Renal cortex interstitium (tissue), 11 donors: ENCODE data around the gene CDC14A. TPM values are rescaled to one million over a fixed set of nuclear protein-coding genes. Genes with fewer than 3 reads are reported as not detected.

Source experiments
- DNase-seq, 11 donors: peaks; one replicate each; pipeline ENCODE4 v3.0.0-alpha.2; 2013; ENCODE audit warnings: low read depth in 9 of 11, low spot score in 4 of 11; ENCODE audit errors: extremely low read depth in 1 of 11
- polyA plus RNA-seq, 3 donors: library from polyadenylated mRNA; unstranded; fragments of 120-200 nt; gene quantifications; one replicate each; pipeline ENCODE4 v1.2.1, GENCODE V29; 2013; ENCODE audit not compliant: insufficient read length in 3 of 3

The CDC14A gene
- polyA plus RNA-seq, 3 donors, result 27.2 to 31.8 (median 28.7) TPM

GRCh38 chr1:100539836-100540536, 187.7 kb downstream of the CDC14A start:
- peak in 2 of 11 donors; percentile 19 to 22 for DNase-seq

- no peak for DNase-seq
Observed at GRCh38 chr1:100542285-100542684, 190.0 kb downstream of the CDC14A start.

GRCh38 chr1:100543640-100544039, 191.3 kb downstream of the CDC14A start:
- no peak for DNase-seq

DNA sequence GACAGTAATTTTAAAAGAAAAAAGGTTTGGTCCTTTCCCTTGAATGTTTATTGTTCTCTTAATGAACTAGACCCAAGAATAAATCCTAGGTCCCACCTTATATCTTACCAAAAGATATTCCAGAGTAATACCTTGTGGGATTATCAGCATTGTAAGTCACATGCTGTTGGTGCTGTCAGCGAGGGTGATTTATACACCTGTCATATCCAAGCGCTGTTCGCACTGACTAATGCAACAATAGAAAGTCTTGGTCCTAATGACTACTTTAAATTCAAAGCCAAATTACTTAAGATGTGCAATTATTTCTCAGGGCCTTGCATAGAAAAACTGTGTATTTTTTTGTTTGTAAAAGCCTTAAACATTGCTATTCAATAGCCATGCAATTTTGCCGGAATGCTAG, 192.5 kb downstream of the CDC14A start:
- DNase-seq, result no peak

- no peak for DNase-seq
Observed at GRCh38 chr1:100545855-100546254, 193.5 kb downstream of the CDC14A start.

- no peak for DNase-seq
Observed at GRCh38 chr1:100552031-100552430, 199.7 kb downstream of the CDC14A start.

DNA sequence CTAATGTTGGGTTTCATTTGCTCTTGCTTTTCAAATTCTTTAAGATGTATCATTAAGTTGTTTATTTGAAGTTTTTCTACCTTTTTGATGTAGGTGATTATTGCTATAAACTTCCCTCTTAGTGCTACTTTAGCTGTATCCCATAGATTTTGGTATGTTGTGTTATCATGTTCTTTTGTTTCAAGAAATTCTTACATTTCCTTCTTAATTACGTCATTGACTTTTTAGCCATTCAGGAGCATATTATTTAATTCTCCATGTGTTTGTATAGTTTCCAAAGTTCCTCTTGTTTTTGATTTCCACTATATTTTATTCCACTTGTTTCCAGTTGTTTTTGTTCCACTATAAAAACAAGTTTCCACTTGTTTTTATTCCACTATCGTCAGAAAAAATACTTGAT, 200.6 kb downstream of the CDC14A start:
- no peak for DNase-seq

DNA sequence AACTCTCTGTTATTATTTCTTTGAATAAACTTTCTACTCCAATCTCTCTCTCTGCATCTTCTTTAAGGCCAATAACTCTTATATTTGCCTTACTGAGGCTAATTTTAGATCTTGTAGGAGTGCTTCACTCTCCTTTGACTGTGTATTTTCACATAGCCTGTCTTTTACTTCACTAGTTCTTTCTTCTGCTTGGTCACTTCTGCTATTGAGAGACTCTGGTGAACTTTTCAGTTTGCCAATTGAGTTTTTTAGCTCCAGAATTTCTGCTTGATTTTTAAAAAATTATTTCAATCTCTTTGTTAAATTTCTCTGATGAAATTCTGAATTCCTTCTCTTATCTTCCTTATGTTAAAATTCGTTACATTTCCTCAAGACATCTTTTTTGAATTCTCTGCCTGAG, 203.9 kb downstream of the CDC14A start:
- DNase-seq, result no peak

- DNase-seq, result no peak
Observed at GRCh38 chr1:100556925-100557605, 204.8 kb downstream of the CDC14A start.

DNA sequence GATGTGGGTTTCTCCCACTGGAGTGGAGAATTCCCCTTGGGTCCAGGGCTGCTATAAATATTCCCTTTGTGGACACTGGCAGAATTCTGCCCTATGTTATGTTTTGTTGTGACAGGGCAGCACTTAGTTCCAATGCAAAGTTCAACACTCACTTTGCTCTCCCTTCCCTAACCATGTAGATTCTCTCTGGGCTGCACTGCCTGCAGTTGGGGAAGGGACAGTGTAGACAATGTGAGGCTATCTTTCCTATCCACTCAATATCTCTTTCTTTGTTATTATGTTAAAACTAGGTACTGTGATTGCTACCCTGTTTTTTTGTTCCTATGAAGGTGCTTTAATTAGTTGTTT, 205.3 kb downstream of the CDC14A start:
- no peak for DNase-seq

GRCh38 chr1:100565533-100565932, 213.2 kb downstream of the CDC14A start:
- DNase-seq, result no peak

- DNase-seq, result no peak
Observed at GRCh38 chr1:100565937-100566699, 213.8 kb downstream of the CDC14A start.

DNA sequence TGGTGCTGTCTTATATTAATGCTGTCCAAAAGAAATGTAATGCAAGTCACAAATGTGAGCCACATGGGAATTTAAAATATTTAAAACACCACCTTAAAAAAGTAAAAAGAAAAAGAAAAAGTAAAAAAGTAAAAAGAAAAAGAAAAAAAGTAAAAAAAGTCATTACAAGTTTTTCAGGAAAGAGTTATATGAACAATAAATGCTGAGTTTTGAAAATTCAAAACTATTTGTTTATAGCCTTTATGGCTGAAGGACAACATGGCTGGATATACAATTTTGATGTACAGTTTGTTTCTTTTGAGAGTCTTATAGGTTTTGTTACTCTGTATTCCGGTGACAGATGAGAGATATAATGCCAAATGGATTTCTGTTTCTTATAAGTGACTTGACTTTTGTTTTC, 214.8 kb downstream of the CDC14A start:
- DNase-seq, result no peak

Other genes starting within 250 kb of the CDC14A start
- 10 to 100 TPM in 1 of 3 donors, 1 to 10 TPM in 2; 7.9 to 10.5 (median 8.0) TPM for gene SASS6, start 219.6 kb upstream of the CDC14A start, polyA plus RNA-seq
- gene TRMT13, start 219.3 kb upstream of the CDC14A start, polyA plus RNA-seq, result 10 to 100 TPM; 25.3 to 42.3 (median 33.9) TPM
- gene LRRC39, start 174.2 kb upstream of the CDC14A start, polyA plus RNA-seq, result 1 to 10 TPM; 1.8 to 3.3 (median 2.3) TPM
- 10 to 100 TPM; 20.2 to 30.0 (median 27.0) TPM for gene DBT, start 102.7 kb upstream of the CDC14A start, polyA plus RNA-seq
- gene RTCA, start 86.3 kb upstream of the CDC14A start, polyA plus RNA-seq, result 10 to 100 TPM; 29.9 to 36.7 (median 34.6) TPM
- under 1 TPM; 0.05 to 0.21 (median 0.17) TPM for gene GPR88, start 185.6 kb downstream of the CDC14A start, polyA plus RNA-seq